GM21528 (cell line): ENCODE measurements around the gene VPS37B.

ENCODE experiments used
- ATAC-seq: cut with Tn5 transposase; IDR thresholded peaks from one replicate; pipeline ENCODE4 v1.9.1; 2021; ENCODE audit warnings: mild to moderate bottlenecking, moderate library complexity; ENCODE audit not compliant: unreplicated experiment, low FRiP score

The VPS37B gene

DNA sequence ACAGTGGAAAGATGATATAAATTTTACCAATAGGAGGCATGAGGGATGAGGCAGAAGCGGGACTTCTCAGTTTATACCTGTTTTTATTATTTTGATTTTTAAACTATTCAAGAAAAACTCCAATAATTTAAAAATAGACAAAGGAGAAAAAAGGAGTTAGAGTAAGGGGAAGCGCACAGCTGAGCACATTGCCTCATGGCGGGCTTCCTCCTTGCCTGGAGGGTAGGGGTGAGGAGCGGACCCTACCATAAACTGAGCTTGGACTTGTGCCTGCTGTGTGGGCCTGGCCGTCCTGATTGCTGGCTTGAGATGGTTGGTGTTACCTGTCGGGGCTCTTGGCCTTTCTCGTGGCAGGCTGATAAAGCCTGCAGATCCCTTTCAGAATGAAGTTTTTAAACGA, 75.8 kb downstream of the VPS37B start:
- no peak for ATAC-seq

- no peak for ATAC-seq
Observed at GRCh38 chr12:122819209-122819785, 76.6 kb downstream of the VPS37B start.
